ENCODE data around the gene PLA2G4D.

The PLA2G4D gene

DNA sequence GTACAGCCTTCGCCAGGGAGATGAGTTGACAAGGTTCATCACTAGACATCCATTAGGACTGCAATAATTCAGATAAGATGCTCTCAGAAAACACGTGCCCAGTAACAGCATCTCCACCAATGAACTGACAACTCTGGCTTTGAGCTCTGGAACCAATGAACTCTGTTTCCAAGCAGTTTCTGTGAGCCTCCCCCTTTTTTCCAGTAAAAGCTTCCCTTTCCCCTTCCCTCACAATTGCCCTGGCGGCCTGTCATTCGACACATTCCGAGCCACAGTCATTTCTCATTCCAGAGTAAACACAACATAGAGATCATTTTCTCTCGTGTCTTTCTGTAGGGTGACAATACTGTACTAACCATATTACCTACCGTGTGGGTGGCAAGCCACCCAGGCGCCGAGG lies 3.6 kb downstream of the PLA2G4D start:
- no peak for DNase-seq (ENCODE audit: low read depth)

DNA sequence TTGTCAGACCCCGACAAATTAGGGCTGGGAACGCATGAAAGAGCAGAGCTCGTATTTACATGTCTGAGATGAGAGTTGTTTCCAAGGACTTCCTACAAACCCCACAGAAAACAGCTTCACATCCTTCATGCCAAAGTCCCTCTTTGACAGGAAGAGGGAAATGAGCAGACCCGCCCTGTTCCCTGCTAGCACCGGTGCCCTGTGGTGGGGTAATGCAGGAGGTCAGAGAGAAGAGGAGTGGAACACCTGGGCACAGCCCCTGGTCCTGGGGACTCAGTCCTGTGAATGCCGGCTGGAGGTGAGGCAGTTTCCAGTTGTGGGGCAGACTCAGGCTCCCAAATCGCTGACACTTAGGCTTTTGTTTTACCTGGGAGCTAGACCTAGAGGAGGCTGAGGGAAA lies 4.0 kb downstream of the PLA2G4D start:
- DNase-seq (ENCODE audit: low read depth): no peak

GRCh38 chr15:42089942-42090341 lies 4.4 kb downstream of the PLA2G4D start:
- no peak for DNase-seq (ENCODE audit: low read depth)

- DNase-seq (ENCODE audit: low read depth): no peak
These were observed 5.3 kb downstream of the PLA2G4D start for GRCh38 chr15:42088801-42089640.

GRCh38 chr15:42087926-42088800 lies 6.2 kb downstream of the PLA2G4D start:
- DNase-seq (ENCODE audit: low read depth): no peak

DNA sequence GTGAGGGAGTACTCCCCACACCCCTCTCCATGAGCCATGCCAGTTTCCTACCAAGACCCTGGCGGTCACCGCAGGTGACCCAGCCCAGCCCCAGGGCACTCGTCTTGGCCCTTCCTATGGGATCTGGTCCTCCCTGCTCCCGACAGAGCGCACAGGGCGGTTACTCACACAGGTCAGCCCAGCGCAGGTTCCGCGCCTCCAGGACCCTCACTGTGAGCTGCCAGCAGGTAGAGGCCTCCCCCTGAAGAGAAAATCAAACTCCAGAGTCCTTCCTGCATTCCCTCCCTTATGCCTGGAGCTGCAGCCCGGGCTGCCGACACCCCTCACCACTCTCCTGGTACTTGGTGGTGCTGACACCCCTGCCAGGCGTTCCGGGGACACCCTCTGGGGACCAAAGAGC lies 6.9 kb downstream of the PLA2G4D start:
- DNase-seq (ENCODE audit: low read depth): no peak

DNA sequence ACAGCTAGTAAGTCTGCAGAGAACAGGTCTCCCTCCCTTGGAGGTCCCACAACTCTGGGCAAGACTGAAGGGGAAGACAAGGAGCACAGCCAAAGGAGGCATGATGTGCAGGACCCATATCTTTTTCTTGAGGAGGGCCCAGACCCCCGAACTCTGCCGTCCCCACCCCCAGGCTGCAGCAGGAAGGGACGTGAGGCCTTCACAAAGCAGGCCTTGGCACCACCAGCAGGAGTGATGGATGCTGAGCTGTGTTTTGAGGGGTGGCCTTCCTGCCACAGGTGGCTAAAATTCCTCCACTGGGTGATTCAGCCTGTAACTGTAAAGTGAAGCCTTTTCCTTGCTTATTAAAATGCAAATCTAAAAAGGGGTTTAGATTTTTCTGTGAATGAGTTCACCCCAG lies 8.6 kb downstream of the PLA2G4D start:
- no peak for DNase-seq (ENCODE audit: low read depth)

GRCh38 chr15:42085236-42085605 lies 9.1 kb downstream of the PLA2G4D start:
- no peak for DNase-seq (ENCODE audit: low read depth)

GRCh38 chr15:42084465-42085235 lies 9.7 kb downstream of the PLA2G4D start:
- peak; percentile 23 for DNase-seq (ENCODE audit: low read depth)

DNA sequence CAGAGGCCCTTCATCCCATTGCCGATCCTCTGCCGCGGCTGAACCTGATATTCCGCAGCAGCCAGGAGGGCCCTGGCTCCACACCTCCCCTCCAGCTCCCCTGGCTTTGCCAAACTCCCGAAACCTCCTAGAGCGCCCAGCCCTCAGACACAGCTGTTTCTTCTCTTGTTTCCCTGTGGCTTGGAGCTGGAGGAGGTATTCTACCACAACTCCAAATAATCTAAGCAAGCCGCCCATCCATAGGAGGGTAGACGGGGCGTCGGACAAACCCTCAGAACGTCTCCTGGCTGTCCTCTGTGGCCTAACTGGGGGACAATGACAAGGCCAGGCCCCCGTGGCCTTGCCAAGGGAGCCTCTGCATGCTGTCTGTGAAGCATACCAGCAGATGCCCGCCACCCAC lies 10.4 kb downstream of the PLA2G4D start:
- DNase-seq (ENCODE audit: low read depth): no peak

- no peak for DNase-seq (ENCODE audit: low read depth)
These were observed 10.8 kb downstream of the PLA2G4D start for GRCh38 chr15:42083605-42083908.

DNA sequence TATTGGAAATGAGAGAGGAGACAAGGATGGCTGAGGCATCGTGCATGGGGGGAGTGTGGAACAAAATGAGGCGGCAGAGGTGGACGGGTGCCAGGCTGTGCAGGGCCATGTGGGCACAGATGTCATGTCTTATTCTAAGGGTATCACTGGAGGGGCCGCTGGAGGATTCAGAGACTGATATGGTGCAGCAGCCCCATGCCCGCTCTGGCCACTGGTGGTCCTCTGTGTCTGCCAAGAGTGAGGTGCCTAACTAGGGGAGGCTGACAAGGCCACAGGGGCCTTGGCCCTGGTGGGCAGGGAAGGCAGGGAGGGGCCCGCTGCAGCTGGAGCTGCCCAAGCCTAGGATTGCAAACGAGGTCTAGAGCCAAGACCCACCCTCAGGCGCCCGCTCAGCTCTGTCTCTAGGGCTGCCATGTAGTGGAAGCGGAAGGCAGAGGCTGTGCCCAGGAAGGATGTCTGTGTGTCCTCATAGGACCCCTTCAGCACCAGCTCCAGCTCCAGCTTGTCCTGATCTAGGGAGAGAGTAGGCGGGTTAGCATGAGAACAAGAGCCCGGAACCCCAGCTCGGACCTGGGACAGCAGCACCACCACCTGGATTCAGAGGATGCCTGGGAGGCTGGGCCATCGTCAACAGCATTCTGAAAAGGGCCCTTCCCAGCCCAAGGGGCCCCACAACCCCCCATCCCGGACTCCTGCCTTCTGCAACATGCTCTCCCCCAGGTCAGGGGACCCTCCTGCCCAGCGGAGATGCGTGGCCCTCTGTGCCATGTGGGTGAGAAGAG lies 11.3 kb downstream of the PLA2G4D start:
- DNase-seq (ENCODE audit: low read depth): no peak

DNA sequence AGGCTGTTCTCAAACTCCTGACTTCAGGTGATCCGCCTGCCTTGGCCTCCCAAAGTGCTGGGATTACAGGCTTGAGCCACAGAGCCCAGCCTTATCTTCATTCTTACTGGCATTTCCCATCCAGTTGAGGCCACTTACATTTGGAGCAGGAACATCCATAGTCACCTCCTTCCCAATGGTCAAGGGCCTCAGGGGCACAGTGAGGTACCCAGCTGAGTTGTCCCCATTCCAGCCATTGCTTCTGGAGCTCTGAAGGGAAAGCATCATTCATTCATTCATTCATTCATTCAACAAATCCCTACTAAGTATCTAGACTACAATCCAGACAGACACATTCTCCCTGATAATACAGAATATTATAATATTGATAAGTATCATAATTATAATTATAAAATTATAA lies 12.2 kb downstream of the PLA2G4D start:
- no peak for DNase-seq (ENCODE audit: low read depth)

GRCh38 chr15:42080919-42081830 lies 13.2 kb downstream of the PLA2G4D start:
- no peak for DNase-seq (ENCODE audit: low read depth)

- no peak for DNase-seq (ENCODE audit: low read depth)
These were observed 14.0 kb downstream of the PLA2G4D start for GRCh38 chr15:42080186-42080918.

GRCh38 chr15:42079401-42079908 lies 14.9 kb downstream of the PLA2G4D start:
- DNase-seq (ENCODE audit: low read depth): no peak

- DNase-seq (ENCODE audit: low read depth): no peak
These were observed 15.5 kb downstream of the PLA2G4D start for GRCh38 chr15:42078903-42079302.

DNA sequence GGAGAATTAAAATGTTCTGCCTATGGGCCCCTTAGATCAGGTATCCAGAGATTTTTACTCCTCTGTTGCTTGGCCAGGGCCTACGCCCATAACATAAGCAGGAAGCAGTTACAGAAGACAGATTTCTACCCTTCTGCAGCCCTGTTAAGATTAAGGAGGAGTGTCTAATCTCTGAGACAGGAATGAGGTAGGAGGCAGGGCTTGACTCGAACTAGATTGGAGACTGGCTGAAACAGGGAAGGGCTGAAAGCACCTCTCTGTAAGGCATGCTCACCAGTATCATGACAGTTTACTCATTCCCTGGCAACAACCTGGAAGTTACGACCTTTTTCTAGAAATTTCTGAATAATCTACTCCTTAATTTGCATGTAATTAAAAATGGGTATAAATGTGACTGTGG lies 16.7 kb downstream of the PLA2G4D start:
- DNase-seq (ENCODE audit: low read depth): no peak

GRCh38 chr15:42073418-42073817 lies 20.9 kb downstream of the PLA2G4D start:
- DNase-seq (ENCODE audit: low read depth): no peak

DNA sequence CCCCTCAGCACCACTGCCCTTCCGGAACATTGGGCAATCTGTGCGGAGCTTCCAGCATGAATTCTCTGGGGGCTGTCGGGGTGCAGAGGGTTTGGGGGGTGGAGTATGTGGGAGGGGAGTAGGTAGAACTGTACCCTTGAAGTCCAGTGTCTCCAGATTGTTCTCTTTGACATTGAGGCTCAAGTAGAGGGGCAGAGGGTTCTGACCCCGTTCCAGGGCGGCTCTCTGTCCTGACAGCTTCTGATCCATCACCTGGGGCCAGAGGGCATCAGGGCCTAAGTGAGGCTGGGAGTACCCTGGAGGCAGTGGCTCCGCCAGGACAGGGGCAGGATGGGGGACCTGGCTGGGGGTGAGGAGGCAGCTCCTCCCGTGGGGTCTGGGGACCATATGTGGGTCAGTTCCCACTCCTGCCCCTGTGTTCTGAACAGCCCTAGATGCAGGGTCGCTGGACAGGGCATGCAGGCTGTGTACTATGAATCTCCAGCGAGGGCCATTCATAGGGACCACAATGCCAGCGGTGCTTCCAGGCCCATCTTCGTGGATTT lies 22.1 kb downstream of the PLA2G4D start:
- DNase-seq (ENCODE audit: low read depth): no peak

All from activated T-cell treated with anti-CD3 and anti-CD28 coated beads for 24 hours (primary cell).